Measurements from ENCODE around the gene INKA1. TPM values are rescaled to one million over a fixed set of nuclear protein-coding genes. Genes with fewer than 3 reads are reported as not detected.

INKA1 gene
- polyA plus RNA-seq, 1 donor from 2014 or later: 1.7 TPM

DNA sequence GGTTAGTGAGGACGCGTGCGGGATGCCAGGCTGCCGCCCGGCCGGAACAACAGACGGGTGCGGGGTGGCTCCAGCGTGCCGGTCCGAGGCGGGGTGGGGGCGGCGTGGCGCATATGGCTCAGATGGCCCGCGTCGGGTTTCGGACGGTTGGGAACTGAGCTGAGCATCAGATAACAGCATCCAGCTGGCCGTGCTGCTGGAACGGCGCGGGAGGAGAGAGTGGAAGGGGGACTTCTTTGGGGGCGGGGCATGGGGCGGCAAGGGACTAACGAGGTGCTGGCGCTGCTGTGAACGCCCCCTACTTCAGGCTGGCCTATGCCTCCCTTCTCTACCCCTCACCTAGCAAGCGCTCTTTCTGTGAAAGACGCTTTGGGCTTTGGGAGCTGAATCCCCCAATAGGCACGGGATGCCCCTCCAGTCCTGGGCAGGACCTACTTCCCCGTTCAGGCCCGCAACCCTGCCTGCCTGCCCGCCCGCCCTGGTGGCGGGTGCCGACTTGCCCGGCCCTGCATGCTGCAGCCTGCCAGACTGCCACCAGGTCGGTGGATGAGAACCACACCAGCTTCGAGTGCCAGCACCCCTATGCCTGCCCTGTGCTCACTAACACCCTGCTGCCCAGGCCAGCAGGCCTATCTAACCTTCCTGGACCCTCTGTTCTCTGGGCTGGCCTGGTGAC is 542 bp downstream of the INKA1 start:
- H2AFZ ChIP-seq (ENCODE audit: low read depth, low read length): peak overlapping the region; percentile 80
- no peak overlapping the region for H3K27ac ChIP-seq (ENCODE audit: low read length)
- no peaks in the 10 kb centered on the region for H3K79me2 ChIP-seq (replicated peaks; ENCODE audit: insufficient read depth, low read length)
- H3K9me2 ChIP-seq (ENCODE audit: insufficient read depth, low read length): no peaks in the 10 kb centered on the region
- TF ChIP-seq TAF1 (IDR thresholded peaks at IDR 0.05; ENCODE audit: low read depth) (no peak), MXI1 (conservative IDR thresholded peaks at IDR 0.05; ENCODE audit: poor library complexity, severe bottlenecking) (peak; percentile 13)
- H3K9me3 ChIP-seq (ENCODE audit: low read length): no peaks in the 10 kb centered on the region
- peak overlapping the region; percentile 74 for H3K4me3 ChIP-seq (ENCODE audit: low read length)
- no peaks in the 10 kb centered on the region for H4K20me1 ChIP-seq (ENCODE audit: insufficient read depth)
- peak overlapping the region; percentile 65 for H3K9ac ChIP-seq (ENCODE audit: low read length)
- no peaks in the 10 kb centered on the region for H3K36me3 ChIP-seq (ENCODE audit: insufficient read depth, low read length)
- peak overlapping the region; percentile 48 for H3K4me2 ChIP-seq (ENCODE audit: low read length)
- no peaks in the 10 kb centered on the region for H3F3A ChIP-seq (ENCODE audit: insufficient read depth, low read length, poor library complexity, severe bottlenecking)
- peaks cover 14% of the 10 kb centered on the region for H3K27me3 ChIP-seq (ENCODE audit: insufficient read depth, low read depth, low read length)

DNA sequence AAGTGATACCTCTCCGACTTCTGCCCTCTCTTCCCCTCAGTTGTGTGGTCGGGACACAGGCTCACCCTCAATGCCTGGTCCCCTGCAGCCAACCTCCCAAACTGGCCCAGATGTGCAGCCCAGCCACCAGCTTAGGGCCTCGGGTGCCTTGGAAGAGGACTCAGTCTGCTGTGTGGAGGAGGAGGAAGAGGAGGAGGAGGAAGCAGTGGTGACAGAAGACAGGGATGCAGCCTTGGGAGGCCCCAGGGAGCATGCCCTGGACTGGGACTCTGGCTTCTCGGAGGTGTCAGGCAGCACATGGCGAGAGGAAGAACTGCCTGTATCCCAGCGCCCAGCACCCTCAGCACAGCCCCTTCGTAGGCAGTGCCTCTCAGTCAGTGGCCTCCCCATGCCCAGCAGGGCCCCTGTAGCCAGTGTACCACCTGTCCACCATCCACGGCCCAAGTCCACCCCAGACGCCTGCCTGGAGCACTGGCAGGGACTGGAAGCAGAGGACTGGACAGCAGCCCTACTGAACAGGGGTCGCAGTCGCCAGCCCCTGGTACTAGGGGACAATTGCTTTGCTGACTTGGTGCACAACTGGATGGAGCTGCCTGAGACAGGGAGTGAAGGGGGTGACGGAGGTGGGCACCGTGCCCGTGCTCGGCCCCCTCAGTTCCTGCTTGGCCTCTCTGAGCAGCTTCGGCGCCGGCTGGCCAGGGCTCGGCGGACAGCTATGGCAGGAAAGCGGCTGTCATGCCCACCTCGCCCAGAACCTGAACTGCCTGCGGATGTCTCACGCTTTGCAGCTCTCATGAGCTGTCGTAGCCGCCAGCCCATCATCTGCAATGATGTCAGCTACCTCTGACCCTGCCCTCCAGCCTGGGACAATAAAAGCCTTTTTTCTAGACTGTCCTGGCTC is 1.3 kb downstream of the INKA1 start:
- Histone ChIP-seq H3K9ac (ENCODE audit: low read length) (no peak overlapping the region), H3K27me3 (ENCODE audit: insufficient read depth, low read depth, low read length) (peaks cover 14% of the 10 kb centered on the region), H3K36me3 (ENCODE audit: insufficient read depth, low read length) (no peaks in the 10 kb centered on the region), H3K79me2 (replicated peaks; ENCODE audit: insufficient read depth, low read length) (no peaks in the 10 kb centered on the region), H4K20me1 (ENCODE audit: insufficient read depth) (no peaks in the 10 kb centered on the region), H2AFZ (ENCODE audit: low read depth, low read length) (no peak overlapping the region), H3K4me2 (ENCODE audit: low read length) (no peak overlapping the region), H3K9me3 (ENCODE audit: low read length) (no peaks in the 10 kb centered on the region), H3K27ac (ENCODE audit: low read length) (no peak overlapping the region), H3F3A (ENCODE audit: insufficient read depth, low read length, poor library complexity, severe bottlenecking) (no peaks in the 10 kb centered on the region), H3K9me2 (ENCODE audit: insufficient read depth, low read length) (no peaks in the 10 kb centered on the region), H3K4me3 (ENCODE audit: low read length) (peak overlapping the region; percentile 74)
- no peak for TF ChIP-seq EP300 (conservative IDR thresholded peaks at IDR 0.05; ENCODE audit: poor library complexity, severe bottlenecking)
- TF ChIP-seq TAF1 (IDR thresholded peaks at IDR 0.05; ENCODE audit: low read depth): no peak
- no peak for TF ChIP-seq RAD21 (conservative IDR thresholded peaks at IDR 0.05)
- TF ChIP-seq EZH2 (IDR thresholded peaks at IDR 0.05; ENCODE audit: borderline replicate concordance, insufficient read depth, low read length, poor library complexity, severe bottlenecking): no peak
- TF ChIP-seq, protein P1, sequence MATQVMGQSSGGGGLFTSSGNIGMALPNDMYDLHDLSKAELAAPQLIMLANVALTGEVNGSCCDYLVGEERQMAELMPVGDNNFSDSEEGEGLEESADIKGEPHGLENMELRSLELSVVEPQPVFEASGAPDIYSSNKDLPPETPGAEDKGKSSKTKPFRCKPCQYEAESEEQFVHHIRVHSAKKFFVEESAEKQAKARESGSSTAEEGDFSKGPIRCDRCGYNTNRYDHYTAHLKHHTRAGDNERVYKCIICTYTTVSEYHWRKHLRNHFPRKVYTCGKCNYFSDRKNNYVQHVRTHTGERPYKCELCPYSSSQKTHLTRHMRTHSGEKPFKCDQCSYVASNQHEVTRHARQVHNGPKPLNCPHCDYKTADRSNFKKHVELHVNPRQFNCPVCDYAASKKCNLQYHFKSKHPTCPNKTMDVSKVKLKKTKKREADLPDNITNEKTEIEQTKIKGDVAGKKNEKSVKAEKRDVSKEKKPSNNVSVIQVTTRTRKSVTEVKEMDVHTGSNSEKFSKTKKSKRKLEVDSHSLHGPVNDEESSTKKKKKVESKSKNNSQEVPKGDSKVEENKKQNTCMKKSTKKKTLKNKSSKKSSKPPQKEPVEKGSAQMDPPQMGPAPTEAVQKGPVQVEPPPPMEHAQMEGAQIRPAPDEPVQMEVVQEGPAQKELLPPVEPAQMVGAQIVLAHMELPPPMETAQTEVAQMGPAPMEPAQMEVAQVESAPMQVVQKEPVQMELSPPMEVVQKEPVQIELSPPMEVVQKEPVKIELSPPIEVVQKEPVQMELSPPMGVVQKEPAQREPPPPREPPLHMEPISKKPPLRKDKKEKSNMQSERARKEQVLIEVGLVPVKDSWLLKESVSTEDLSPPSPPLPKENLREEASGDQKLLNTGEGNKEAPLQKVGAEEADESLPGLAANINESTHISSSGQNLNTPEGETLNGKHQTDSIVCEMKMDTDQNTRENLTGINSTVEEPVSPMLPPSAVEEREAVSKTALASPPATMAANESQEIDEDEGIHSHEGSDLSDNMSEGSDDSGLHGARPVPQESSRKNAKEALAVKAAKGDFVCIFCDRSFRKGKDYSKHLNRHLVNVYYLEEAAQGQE (IDR thresholded peaks at IDR 0.05; ENCODE audit: borderline replicate concordance): no peak
- no peak for TF ChIP-seq SMC3 (conservative IDR thresholded peaks at IDR 0.05; ENCODE audit: poor library complexity)

DNA sequence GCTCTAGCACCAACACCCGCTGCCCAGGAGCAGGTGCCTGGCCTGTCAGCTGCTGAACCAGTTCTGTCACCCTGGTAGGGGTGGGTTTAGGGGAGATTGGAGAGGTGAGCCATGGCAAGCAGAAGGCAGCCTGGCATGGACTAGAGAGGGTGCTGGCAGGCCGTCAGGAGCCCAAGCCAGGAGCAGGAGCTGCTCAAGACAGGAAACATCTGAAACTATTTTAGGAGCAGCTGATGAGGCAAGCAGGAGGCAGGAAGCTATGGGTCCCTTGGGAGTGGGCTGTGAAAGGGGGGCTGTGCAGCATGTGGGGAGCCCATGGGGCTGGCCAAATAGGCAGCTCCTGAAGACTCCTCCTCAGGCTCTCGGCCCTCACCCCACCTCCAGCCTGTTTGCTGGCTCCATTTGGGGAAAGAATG is 2.3 kb downstream of the INKA1 start:
- Histone ChIP-seq H3K27ac (ENCODE audit: low read length) (no peak overlapping the region), H3K27me3 (ENCODE audit: insufficient read depth, low read depth, low read length) (peaks cover 14% of the 10 kb centered on the region), H3K79me2 (replicated peaks; ENCODE audit: insufficient read depth, low read length) (no peaks in the 10 kb centered on the region), H2AFZ (ENCODE audit: low read depth, low read length) (no peak overlapping the region), H3K9me2 (ENCODE audit: insufficient read depth, low read length) (no peaks in the 10 kb centered on the region), H3K36me3 (ENCODE audit: insufficient read depth, low read length) (no peaks in the 10 kb centered on the region), H4K20me1 (ENCODE audit: insufficient read depth) (no peaks in the 10 kb centered on the region), H3K4me3 (ENCODE audit: low read length) (no peak overlapping the region), H3F3A (ENCODE audit: insufficient read depth, low read length, poor library complexity, severe bottlenecking) (no peaks in the 10 kb centered on the region), H3K4me2 (ENCODE audit: low read length) (no peak overlapping the region), H3K9ac (ENCODE audit: low read length) (no peak overlapping the region), H3K9me3 (ENCODE audit: low read length) (no peaks in the 10 kb centered on the region)
- TF ChIP-seq EP300 (conservative IDR thresholded peaks at IDR 0.05; ENCODE audit: poor library complexity, severe bottlenecking): no peak
